ENCODE measurements around the gene CD84. TPM values are rescaled to one million over a fixed set of nuclear protein-coding genes. Genes with fewer than 3 reads are reported as not detected.

Gene CD84
- polyA plus RNA-seq, 1 of the 3 experiments (the other 2 are of a cell fraction), result not detected

GRCh38 chr1:160552425-160552824 lies 26.9 kb downstream of the CD84 start:
- DNase-seq, result no peak
- no peak overlapping the region for H3K27ac ChIP-seq (ENCODE audit: low read depth in 2 of 2, low read length in 1 of 2)
- no peak overlapping the region for H3K4me2 ChIP-seq
- H3F3A ChIP-seq (replicated peaks; ENCODE audit: insufficient read depth), result no peaks in the 10 kb centered on the region
- no peaks in the 10 kb centered on the region for H3K36me3 ChIP-seq (replicated peaks in 1 of 2; ENCODE audit: control insufficient read depth in 1 of 2, insufficient read depth in 2 of 2, low read length in 1 of 2)
- no peaks in the 10 kb centered on the region for H3K9me2 ChIP-seq
- H4K20me1 ChIP-seq (ENCODE audit: insufficient read depth), result no peaks in the 10 kb centered on the region
- no peak overlapping the region for H2AFZ ChIP-seq (ENCODE audit: low read depth)
- H3K27me3 ChIP-seq (ENCODE audit: insufficient read depth), result no peaks in the 10 kb centered on the region; the same call in 1 of the 2 replicates
- WGBS (ENCODE audit: low lambda C conversion rate), result 9% methylated on average over 2 of the region's 2 CpGs
- ChIA-PET CTCF (no interaction called here), POLR2A (no interaction called here)
- TF ChIP-seq FOXM1 (IDR thresholded peaks at IDR 0.05; ENCODE audit: low read depth) (no peak), EP300 (IDR thresholded peaks at IDR 0.05; ENCODE audit: borderline replicate concordance in 1 of 2, low read depth in 1 of 2, low read length in 1 of 2) (no peak), MEF2A (IDR thresholded peaks at IDR 0.05; ENCODE audit: borderline replicate concordance, low read depth) (no peak), EZH2phosphoT487 (IDR thresholded peaks at IDR 0.05; ENCODE audit: borderline replicate concordance, low read depth) (no peak), YY1 (IDR thresholded peaks at IDR 0.05; ENCODE audit: low read depth) (no peak)
- no peak overlapping the region for H3K4me3 ChIP-seq (ENCODE audit: low read depth in 2 of 2, low read length in 1 of 2)
- H3K9me3 ChIP-seq, result no peaks in the 10 kb centered on the region
- no peaks in the 10 kb centered on the region for H3K4me1 ChIP-seq (ENCODE audit: control insufficient read depth in 1 of 2, insufficient read depth in 2 of 2, low read depth in 1 of 2, low read length in 1 of 2)
- no peak overlapping the region for H3K9ac ChIP-seq
- H3K79me2 ChIP-seq (ENCODE audit: insufficient read depth), result no peaks in the 10 kb centered on the region

GRCh38 chr1:160550572-160551034 lies 28.7 kb downstream of the CD84 start:
- Histone ChIP-seq H4K20me1 (ENCODE audit: insufficient read depth) (no peaks in the 10 kb centered on the region), H3K27ac (ENCODE audit: low read depth in 2 of 2, low read length in 1 of 2) (no peak overlapping the region), H3K79me2 (ENCODE audit: insufficient read depth) (no peaks in the 10 kb centered on the region), H3K27me3 (ENCODE audit: insufficient read depth) (no peaks in the 10 kb centered on the region; the same call in 1 of the 2 replicates), H3K9me3 (no peaks in the 10 kb centered on the region), H2AFZ (ENCODE audit: low read depth) (no peak overlapping the region), H3K36me3 (replicated peaks in 1 of 2; ENCODE audit: control insufficient read depth in 1 of 2, insufficient read depth in 2 of 2, low read length in 1 of 2) (no peaks in the 10 kb centered on the region), H3K9me2 (no peaks in the 10 kb centered on the region), H3K4me1 (ENCODE audit: control insufficient read depth in 1 of 2, insufficient read depth in 2 of 2, low read depth in 1 of 2, low read length in 1 of 2) (no peaks in the 10 kb centered on the region), H3K9ac (no peak overlapping the region), H3F3A (replicated peaks; ENCODE audit: insufficient read depth) (no peaks in the 10 kb centered on the region), H3K4me3 (ENCODE audit: low read depth in 2 of 2, low read length in 1 of 2) (no peak overlapping the region), H3K4me2 (no peak overlapping the region)
- ChIA-PET POLR2A (no interaction called here), CTCF (no interaction called here)
- DNase-seq, result no peak
- WGBS (ENCODE audit: low lambda C conversion rate), result 11% methylated on average over 5 of the region's 6 CpGs
- TF ChIP-seq RCOR1 (IDR thresholded peaks at IDR 0.05; ENCODE audit: low read length), result no peak
- TF ChIP-seq GABPA (IDR thresholded peaks at IDR 0.05; ENCODE audit: low read depth), result no peak
- TF ChIP-seq REST (IDR thresholded peaks at IDR 0.05; ENCODE audit: low read depth, low read length), result no peak
- no peak for TF ChIP-seq MEF2A (IDR thresholded peaks at IDR 0.05; ENCODE audit: borderline replicate concordance, low read depth)
- no peak for TF ChIP-seq FOSL2 (IDR thresholded peaks at IDR 0.05; ENCODE audit: borderline replicate concordance, low read depth)
- TF ChIP-seq TAF1 (IDR thresholded peaks at IDR 0.05; ENCODE audit: borderline replicate concordance, low read depth, low read length), result no peak
- no peak for TF ChIP-seq IRF3 (IDR thresholded peaks at IDR 0.05; ENCODE audit: low read depth, low read length)
- TF ChIP-seq TEAD4 (IDR thresholded peaks at IDR 0.05; ENCODE audit: borderline replicate concordance, insufficient read depth), result no peak
- no peak for TF ChIP-seq USF1 (IDR thresholded peaks at IDR 0.05; ENCODE audit: borderline replicate concordance, low read depth)
- TF ChIP-seq NFIC (IDR thresholded peaks at IDR 0.05; ENCODE audit: borderline replicate concordance), result no peak
- no peak for TF ChIP-seq ELF1 (IDR thresholded peaks at IDR 0.05)
- TF ChIP-seq CHD2 (IDR thresholded peaks at IDR 0.05; ENCODE audit: low read length, partially characterized antibody), result no peak
- no peak for TF ChIP-seq RFX5 (IDR thresholded peaks at IDR 0.05; ENCODE audit: low read length)
- no peak for TF ChIP-seq JUND (IDR thresholded peaks at IDR 0.05)
